Parathyroid adenoma (tissue), 2 donors: ENCODE data around the gene TACO1.

Experiments used
- H2AFZ ChIP-seq: fragments of 300-600 bp; sonication (generic); one replicate; pipeline ENCODE4 v1.7.0; 2017; ENCODE audit warnings: antibody characterized with exemption, mild to moderate bottlenecking
- H3K27ac ChIP-seq: fragments of 300-600 bp; sonication (generic); one replicate; pipeline ENCODE4 v1.7.0; 2017
- H3K27me3 ChIP-seq: fragments of 300-600 bp; sonication (generic); one replicate; pipeline ENCODE4 v1.7.0; 2017; ENCODE audit warnings: low read length; ENCODE audit not compliant: control insufficient read depth, insufficient read depth
- H3K36me3 ChIP-seq: fragments of 300-600 bp; sonication (generic); one replicate; pipeline ENCODE4 v1.7.0; 2017; ENCODE audit warnings: low read length; ENCODE audit not compliant: control insufficient read depth, insufficient read depth
- H3K4me1 ChIP-seq: fragments of 300-600 bp; sonication (generic); one replicate; pipeline ENCODE4 v1.7.0; 2017; ENCODE audit warnings: control low read depth
- H3K4me2 ChIP-seq: fragments of 300-600 bp; sonication (generic); one replicate; pipeline ENCODE4 v1.7.0; 2017; ENCODE audit warnings: low read length
- H3K4me3 ChIP-seq: fragments of 300-600 bp; sonication (generic); one replicate; pipeline ENCODE4 v1.7.0; 2017; ENCODE audit warnings: low read depth, low read length
- H3K79me2 ChIP-seq: fragments of 300-600 bp; sonication (generic); one replicate; pipeline ENCODE4 v1.7.0; 2017; ENCODE audit warnings: control low read depth
- H3K9ac ChIP-seq: fragments of 300-600 bp; sonication (generic); one replicate; pipeline ENCODE4 v1.7.0; 2017; ENCODE audit warnings: mild to moderate bottlenecking
- H3K9me3 ChIP-seq: fragments of 300-600 bp; sonication (generic); one replicate; pipeline ENCODE4 v1.7.0; 2017; ENCODE audit warnings: low read length; ENCODE audit not compliant: control insufficient read depth
- CTCF ChIP-seq: fragments of 300-600 bp; sonication (generic); IDR thresholded peaks from one replicate; pipeline ENCODE4 v1.7.0; 2017; ENCODE audit warnings: antibody characterized with exemption, mild to moderate bottlenecking
- donor health status: primary hyperparathyroidism.

TACO1 gene

GRCh38 chr17:63623786-63624530 lies 23.3 kb downstream of the TACO1 start:
- Histone ChIP-seq H2AFZ (no peak overlapping the region), H3K36me3 (no peaks in the 10 kb centered on the region), H3K27me3 (no peaks in the 10 kb centered on the region), H3K9me3 (no peaks in the 10 kb centered on the region), H3K27ac (no peak overlapping the region), H3K79me2 (peaks cover 49% of the 10 kb centered on the region), H3K4me3 (peak overlapping the region; percentile 60), H3K4me2 (peak overlapping the region; percentile 75), H3K9ac (no peak overlapping the region), H3K4me1 (peaks cover 15% of the 10 kb centered on the region)
- no peak for TF ChIP-seq CTCF

GRCh38 chr17:63624531-63624880 lies 23.8 kb downstream of the TACO1 start:
- Histone ChIP-seq H3K27me3 (no peaks in the 10 kb centered on the region), H3K9ac (no peak overlapping the region), H2AFZ (no peak overlapping the region), H3K4me2 (no peak overlapping the region), H3K27ac (no peak overlapping the region), H3K4me3 (no peak overlapping the region), H3K79me2 (peaks cover 51% of the 10 kb centered on the region), H3K9me3 (no peaks in the 10 kb centered on the region), H3K4me1 (peaks cover 15% of the 10 kb centered on the region), H3K36me3 (no peaks in the 10 kb centered on the region)
- no peak for TF ChIP-seq CTCF

GRCh38 chr17:63626551-63627180 lies 26.0 kb downstream of the TACO1 start:
- no peak for TF ChIP-seq CTCF
- Histone ChIP-seq H3K9ac (no peak overlapping the region), H3K4me3 (no peak overlapping the region), H3K79me2 (peaks cover 66% of the 10 kb centered on the region), H3K4me1 (peaks cover 15% of the 10 kb centered on the region), H3K9me3 (no peaks in the 10 kb centered on the region), H3K27ac (no peak overlapping the region), H3K27me3 (no peaks in the 10 kb centered on the region), H3K4me2 (no peak overlapping the region), H3K36me3 (no peaks in the 10 kb centered on the region), H2AFZ (no peak overlapping the region)

GRCh38 chr17:63629627-63630026 lies 28.9 kb downstream of the TACO1 start:
- no peaks in the 10 kb centered on the region for H3K9me3 ChIP-seq
- H3K4me2 ChIP-seq: no peak overlapping the region
- H2AFZ ChIP-seq: no peak overlapping the region
- H3K4me1 ChIP-seq: peaks cover 13% of the 10 kb centered on the region
- no peak overlapping the region for H3K4me3 ChIP-seq
- no peaks in the 10 kb centered on the region for H3K36me3 ChIP-seq
- H3K79me2 ChIP-seq: peaks cover 63% of the 10 kb centered on the region
- H3K27me3 ChIP-seq: no peaks in the 10 kb centered on the region
- no peak for TF ChIP-seq CTCF
- H3K27ac ChIP-seq: no peak overlapping the region
- no peak overlapping the region for H3K9ac ChIP-seq

GRCh38 chr17:63631062-63631461 lies 30.4 kb downstream of the TACO1 start:
- Histone ChIP-seq H3K36me3 (no peaks in the 10 kb centered on the region), H3K4me1 (peaks cover 6% of the 10 kb centered on the region), H3K9ac (no peak overlapping the region), H3K79me2 (peaks cover 59% of the 10 kb centered on the region), H2AFZ (no peak overlapping the region), H3K4me3 (no peak overlapping the region), H3K27ac (no peak overlapping the region), H3K9me3 (no peaks in the 10 kb centered on the region), H3K27me3 (no peaks in the 10 kb centered on the region), H3K4me2 (no peak overlapping the region)
- no peak for TF ChIP-seq CTCF
